Endothelial cell of umbilical vein (primary cell): ENCODE results near the gene KIF24. TPM values are rescaled to one million over a fixed set of nuclear protein-coding genes. Genes with fewer than 3 reads are reported as not detected.

Experiments
- BruUV-seq: library from RNA; stranded (reverse); fragments of 400-500 nt; replicated peaks from 2 replicates; lab custom pipeline; 2021; lab: Mats Ljungman, UMichigan
- CTCF ChIA-PET: fragments of 300-600, 350-600 bp; sonication (Branson Sonifier 250); formaldehyde crosslinking; loops from one replicate; lab custom pipeline; 2021; ENCODE audit warnings: antibody characterized with exemption, inconsistent platforms; lab: Charles Lee
- POLR2A ChIA-PET: fragments of 300-600, 350-600 bp; sonication (Branson Sonifier 250); formaldehyde crosslinking; loops from one replicate; lab custom pipeline; 2021; ENCODE audit warnings: antibody characterized with exemption, inconsistent platforms; lab: Charles Lee
- DNase-seq: peaks from one replicate; pipeline ENCODE4 v3.0.0-alpha.2; 2011; ENCODE audit warnings: low read depth, low spot score
- FAIRE-seq: peaks from 2 replicates; lab custom pipeline; 2011; peaks lifted over from hg19 to GRCh38; lab: Jason Lieb, UNC
- H2AFZ ChIP-seq: 2 replicates; pipeline ENCODE4 v1.6.0; 2012; ENCODE audit warnings: low read depth, low read length, control low read depth, inconsistent platforms
- H3K27ac ChIP-seq: 2 replicates; pipeline ENCODE4 v1.5.1; 2011; ENCODE audit warnings: low read depth, mild to moderate bottlenecking, control low read depth, low read length, moderate library complexity; ENCODE audit not compliant: insufficient read depth
- H3K27me3 ChIP-seq, 2 experiments: 2 replicates each; pipeline versions ENCODE4 v1.6.0 to v1.6.1; 2011; ENCODE audit warnings: low read length in 2 of 2, mixed read lengths in 1 of 2; ENCODE audit not compliant: control insufficient read depth in 2 of 2, insufficient read depth in 2 of 2
- H3K36me3 ChIP-seq, 2 experiments: 2 replicates in 1 of 2; 3 replicates in 1 of 2; pipeline ENCODE4 v1.5.1; 2011; ENCODE audit warnings: low read length in 2 of 2, mild to moderate bottlenecking in 1 of 2, moderate library complexity in 1 of 2; ENCODE audit not compliant: control insufficient read depth in 2 of 2, insufficient read depth in 2 of 2; ENCODE audit errors: extremely low read depth in 1 of 2
- H3K4me1 ChIP-seq: 3 replicates; pipeline ENCODE4 v1.5.1; 2011; ENCODE audit warnings: mild to moderate bottlenecking, low read length; ENCODE audit not compliant: control insufficient read depth, insufficient read depth; ENCODE audit errors: extremely low read depth
- H3K4me2 ChIP-seq: 2 replicates; pipeline ENCODE4 v1.6.1; 2011; ENCODE audit warnings: low read length, control low read depth, mixed read lengths; ENCODE audit not compliant: insufficient read depth
- H3K4me3 ChIP-seq, 3 experiments: fragments of 200-600 bp in 1 of 3; sonication (generic), shearing (Covaris generic) in 1 of 3; replicated peaks in 1 of 3; 2 replicates each; pipeline ENCODE4 v1.5.1; 2011 to 2016; ENCODE audit warnings: control low read depth in 3 of 3, low read length in 3 of 3, mild to moderate bottlenecking in 2 of 3, inconsistent platforms in 1 of 3, low read depth in 1 of 3, moderate library complexity in 1 of 3; ENCODE audit not compliant: insufficient read depth in 1 of 3
- H3K79me2 ChIP-seq: 2 replicates; pipeline ENCODE4 v1.6.0; 2012; ENCODE audit warnings: low read length, inconsistent platforms; ENCODE audit not compliant: control insufficient read depth, insufficient read depth
- H3K9ac ChIP-seq: replicated peaks from 2 replicates; pipeline ENCODE3; 2011; ENCODE audit warnings: low read length, control low read depth; ENCODE audit not compliant: insufficient read depth; ENCODE audit errors: extremely low read depth
- H3K9me1 ChIP-seq: replicated peaks from 3 replicates; pipeline ENCODE4 v1.6.0; 2011; ENCODE audit warnings: mild to moderate bottlenecking, low read length; ENCODE audit not compliant: control insufficient read depth, insufficient read depth; ENCODE audit errors: extremely low read depth
- H3K9me3 ChIP-seq: replicated peaks from 2 replicates; pipeline ENCODE4 v1.5.1; 2012; ENCODE audit warnings: low read length, inconsistent platforms; ENCODE audit not compliant: control insufficient read depth, insufficient read depth
- H4K20me1 ChIP-seq: replicated peaks from 2 replicates; pipeline ENCODE3; 2011; ENCODE audit warnings: mild to moderate bottlenecking, low read length; ENCODE audit not compliant: control insufficient read depth, insufficient read depth; ENCODE audit errors: extremely low read depth
- CTCF ChIP-seq, 2 donors: IDR thresholded peaks; 1 replicate in 1 of 2; 2 replicates in 1 of 2; pipeline ENCODE4 v1.5.1; 2011; ENCODE audit warnings: low read length in 2 of 2, mild to moderate bottlenecking in 2 of 2, moderate library complexity in 2 of 2, control low read depth in 1 of 2, inconsistent platforms in 1 of 2, low read depth in 1 of 2; ENCODE audit not compliant: insufficient read depth in 1 of 2; ENCODE audit errors: extremely low read depth in 1 of 2
- EZH2 ChIP-seq: IDR thresholded peaks from 2 replicates; pipeline ENCODE4 v1.6.1; 2012; ENCODE audit warnings: borderline replicate concordance, low read depth, mild to moderate bottlenecking, moderate library complexity, low read length, inconsistent platforms; ENCODE audit not compliant: severe bottlenecking
- FOS ChIP-seq: IDR thresholded peaks from 2 replicates; pipeline ENCODE4 v1.6.1; 2011; ENCODE audit warnings: mild to moderate bottlenecking, low read length, moderate library complexity, borderline replicate concordance; ENCODE audit not compliant: insufficient read depth
- GATA2 ChIP-seq: IDR thresholded peaks from 2 replicates; pipeline ENCODE4 v1.7.0; 2011; ENCODE audit warnings: low read depth, mild to moderate bottlenecking, moderate library complexity, mixed read lengths, low read length; ENCODE audit not compliant: insufficient read length, insufficient read depth
- JUN ChIP-seq: IDR thresholded peaks from 2 replicates; pipeline ENCODE4 v1.6.1; 2011; ENCODE audit warnings: borderline replicate concordance, low read depth; ENCODE audit not compliant: insufficient read length, insufficient read depth
- MAX ChIP-seq: IDR thresholded peaks from 2 replicates; pipeline ENCODE4 v1.6.1; 2011; ENCODE audit not compliant: insufficient read depth, insufficient read length
- MYC ChIP-seq: IDR thresholded peaks from one replicate; pipeline ENCODE4 v1.6.1; 2011; ENCODE audit warnings: mild to moderate bottlenecking, low read depth, low read length
- POLR2A ChIP-seq: IDR thresholded peaks from 2 replicates; pipeline ENCODE4 v1.6.1; 2012; ENCODE audit warnings: low read depth, mild to moderate bottlenecking, control low read depth, low read length
- POLR2AphosphoS5 ChIP-seq: IDR thresholded peaks from 2 replicates; pipeline ENCODE4 v1.6.1; 2012; ENCODE audit warnings: low read depth, mild to moderate bottlenecking, control low read depth, low read length, moderate library complexity; ENCODE audit not compliant: insufficient read depth
- dilution Hi-C: fragments of 300-500 bp; cut with MboI; formaldehyde crosslinking; loops from one replicate; pipeline ENCODE4 v1.15.0; 2019; ENCODE audit warnings: low sequenced_read_pairs; ENCODE audit not compliant: extremely low pct_ligation_motif_present
- intact Hi-C: fragments of 100-400 bp; cut with micrococcal nuclease; formaldehyde crosslinking; loops from one replicate; pipeline ENCODE4 v1.10.0; 2022
- polyA plus RNA-seq, 4 experiments: library from polyadenylated mRNA; depleted of rRNA in 3 of 4; stranded (reverse) in 3 of 4; unstranded in 1 of 4; fragments of >200 nt; gene quantifications; 2 replicates each; pipeline versions ENCODE4 v1.2.1 to v1.2.3, GENCODE V29; 2011 to 2012; ENCODE audit warnings: missing spikeins in 1 of 4
- small RNA-seq: library from RNA; depleted of rRNA; stranded (forward); fragments of <200 nt; gene quantifications from one replicate; pipeline ENCODE3, GENCODE V24; 2012; ENCODE audit warnings: low replicate concordance, low read depth; ENCODE audit not compliant: insufficient read depth, insufficient read length
- total RNA-seq: library from RNA; stranded (reverse); gene quantifications from 2 replicates; pipeline ENCODE4 v1.2.3, GENCODE V29; 2021

Gene KIF24
- total and polyA plus RNA-seq, 2 donors (not counting 3 experiments of a cell fraction or from before 2014, with no cell fraction given) = 2.1 to 4.8 TPM

- no TSS peak for BruUV-seq
- dilution Hi-C loops = no loop called here
- no peak overlapping the region for H2AFZ ChIP-seq
- CTCF ChIA-PET = interaction anchor here (1.0 to 1.2 kb wide), 3 partner anchors 12 to 26 kb away, joined by 3 to 6 read pairs (median 4); no protein-coding TSS in a partner anchor
- no peaks in the 10 kb centered on the region for H3K9me3 ChIP-seq
- H3K9me1 ChIP-seq = no peaks in the 10 kb centered on the region
- FAIRE-seq = peak; percentile 95
- peak; percentile 67 for DNase-seq
- no peak overlapping the region for H3K27ac ChIP-seq
- H3K36me3 ChIP-seq = no peaks in the 10 kb centered on the region
- no peaks in the 10 kb centered on the region for H4K20me1 ChIP-seq
- no peaks in the 10 kb centered on the region for H3K79me2 ChIP-seq
- TF ChIP-seq CTCF (IDR thresholded peaks at IDR 0.05; ENCODE audit: extremely low read depth in 1 of 2, insufficient read depth in 1 of 2, low read depth in 1 of 2, low read length in 2 of 2) (no peak), GATA2 (peak; percentile 71), JUN (no peak), POLR2A (no peak), MAX (no peak), EZH2 (no peak), POLR2AphosphoS5 (peak; percentile 43), FOS (peak; percentile 57), MYC (no peak)
- peaks cover 11% of the 10 kb centered on the region for H3K4me1 ChIP-seq
- intact Hi-C loops = no loop called here
- POLR2A ChIA-PET = no interaction called here
- no peak overlapping the region for H3K9ac ChIP-seq
- H3K4me2 ChIP-seq = peak overlapping the region; percentile 53
- no peak overlapping the region for H3K4me3 ChIP-seq
- no peaks in the 10 kb centered on the region for H3K27me3 ChIP-seq
These were observed 49.7 kb downstream of the KIF24 start for GRCh38 chr9:34279411-34279810.

Small RNA genes lying within 50 kb of the gene (small RNA-seq; reads per million reads assigned to genes)
- not detected for gene RNU2-50P

Other genes with a start within 250 kb of the KIF24 start
- 28.2 and 28.4 TPM in 2 replicates for gene DCAF12, start 202.6 kb downstream of the KIF24 start, total RNA-seq
- gene DCAF12, start 202.6 kb downstream of the KIF24 start, polyA plus RNA-seq = 26.0 and 26.2 TPM in 2 replicates
- gene UBAP1, start 150.2 kb downstream of the KIF24 start, total RNA-seq = 38.0 and 38.8 TPM in 2 replicates
- 38.8 and 41.5 TPM in 2 replicates for gene UBAP1, start 150.2 kb downstream of the KIF24 start, polyA plus RNA-seq
- gene NUDT2, start 301 bp upstream of the KIF24 start, total RNA-seq = 25.1 and 25.2 TPM in 2 replicates
- gene NUDT2, start 301 bp upstream of the KIF24 start, polyA plus RNA-seq = 38.1 and 45.2 TPM in 2 replicates
- 6.3 and 7.0 TPM in 2 replicates for gene MYORG, start 47.6 kb upstream of the KIF24 start, total RNA-seq
- 2.8 TPM in 2 replicates for gene MYORG, start 47.6 kb upstream of the KIF24 start, polyA plus RNA-seq
- 35.7 and 39.5 TPM in 2 replicates for gene FAM219A, start 129.3 kb upstream of the KIF24 start, total RNA-seq
- gene FAM219A, start 129.3 kb upstream of the KIF24 start, polyA plus RNA-seq = 18.1 and 20.0 TPM in 2 replicates
- gene DNAI1, start 129.5 kb upstream of the KIF24 start, total RNA-seq = not detected in 2 replicates
- gene DNAI1, start 129.5 kb upstream of the KIF24 start, polyA plus RNA-seq = not detected in 2 replicates
- gene ENHO, start 193.7 kb upstream of the KIF24 start, total RNA-seq = not detected in 2 replicates
- 0.10 and 0.11 TPM in 2 replicates for gene ENHO, start 193.7 kb upstream of the KIF24 start, polyA plus RNA-seq